H1 (cell line): ENCODE measurements around the gene OST4. TPM values are rescaled to one million over a fixed set of nuclear protein-coding genes. Genes with fewer than 3 reads are reported as not detected.

Experiments
- BACH1 ChIP-seq: IDR thresholded peaks from 2 replicates; pipeline ENCODE4 v1.6.1; 2012; ENCODE audit warnings: low read length, improper control_type of control experiment
- EGR1 ChIP-seq: IDR thresholded peaks from 2 replicates; pipeline ENCODE4 v1.6.1; 2011; ENCODE audit warnings: low read depth, low read length, borderline replicate concordance
- HDAC2 ChIP-seq, 2 experiments: fragments of 300-600 bp in 1 of 2; sonication (generic) in 1 of 2; IDR thresholded peaks; 2 replicates each; pipeline ENCODE4 v1.6.1; 2011 to 2012; ENCODE audit warnings: low read depth in 2 of 2, low read length in 2 of 2, mild to moderate bottlenecking in 2 of 2, moderate library complexity in 2 of 2, borderline replicate concordance in 1 of 2, inconsistent platforms in 1 of 2
- KDM4A ChIP-seq: IDR thresholded peaks from one replicate; pipeline ENCODE4 v1.7.1; 2012; ENCODE audit warnings: low read depth, mild to moderate bottlenecking, moderate library complexity, low read length, inconsistent platforms; ENCODE audit not compliant: severe bottlenecking
- NANOG ChIP-seq: IDR thresholded peaks from 2 replicates; pipeline ENCODE4 v1.6.1; 2011; ENCODE audit warnings: low read length, low read depth, mild to moderate bottlenecking, inconsistent platforms; ENCODE audit not compliant: insufficient read depth, poor library complexity, severe bottlenecking
- RFX5 ChIP-seq: IDR thresholded peaks from 2 replicates; pipeline ENCODE4 v1.6.1; 2011; ENCODE audit warnings: low read depth, low read length, improper control_type of control experiment, borderline replicate concordance
- RNF2 ChIP-seq: fragments of 200-900, 300-1000 bp; sonication (generic); IDR thresholded peaks from 2 replicates; pipeline ENCODE4 v1.7.1; 2016; ENCODE audit warnings: borderline replicate concordance, low read depth, mild to moderate bottlenecking, antibody characterized with exemption, low read length; ENCODE audit not compliant: poor library complexity, severe bottlenecking; ENCODE audit errors: missing control alignments
- SIRT6 ChIP-seq: IDR thresholded peaks from one replicate; pipeline ENCODE4 v1.7.1; 2012; ENCODE audit warnings: low read length, inconsistent platforms
- SP4 ChIP-seq: IDR thresholded peaks from 2 replicates; pipeline ENCODE4 v1.6.1; 2012; ENCODE audit warnings: low read length, inconsistent platforms
- SUZ12 ChIP-seq: fragments of 200-600 bp; sonication (generic); IDR thresholded peaks from 2 replicates; pipeline ENCODE4 v1.6.1; 2012; ENCODE audit warnings: mild to moderate bottlenecking, inconsistent platforms, low read length, moderate library complexity, mixed read lengths
- TAF7 ChIP-seq: optimal IDR thresholded peaks from 2 replicates; pipeline ENCODE3; 2011; ENCODE audit warnings: low read depth, mild to moderate bottlenecking, inconsistent platforms, low read length, moderate library complexity, borderline replicate concordance
- TCF12 ChIP-seq: IDR thresholded peaks from 2 replicates; pipeline ENCODE4 v1.6.1; 2011; ENCODE audit warnings: low read depth, mild to moderate bottlenecking, low read length
- YY1 ChIP-seq: IDR thresholded peaks from 2 replicates; pipeline ENCODE4 v1.6.1; 2011; ENCODE audit warnings: low read depth, mild to moderate bottlenecking, low read length
- polyA plus RNA-seq, 7 experiments: library from polyadenylated mRNA; depleted of rRNA in 3 of 7; stranded (reverse) in 5 of 7; unstranded in 2 of 7; fragments of >200 nt in 5 of 7; fragments of 200-250 nt in 2 of 7; gene quantifications; 1 replicate in 5 of 7; 2 replicates in 1 of 7; 4 replicates in 1 of 7; pipeline versions ENCODE4 v1.2.1 to v1.2.3, GENCODE V29; 2011 to 2013; ENCODE audit warnings: missing spikeins in 2 of 7, mixed read lengths in 2 of 7
- total RNA-seq: library from RNA; stranded (reverse); fragmentation: NEBNext Ultra II Directional; extraction: Animal tissue kit (Norgen Biotek cat#: 25700); gene quantifications from 2 replicates; pipeline ENCODE4 v1.2.1, GENCODE V29; 2021
- TF ChIP-seq, protein P1 (sequence below), 3 experiments: IDR thresholded peaks; 1 replicate in 2 of 3; 2 replicates in 1 of 3; pipeline versions ENCODE4 v1.5.1 to v1.6.1; 2011; ENCODE audit warnings: low read length in 3 of 3, mild to moderate bottlenecking in 3 of 3, inconsistent platforms in 2 of 3, low read depth in 1 of 3, moderate library complexity in 1 of 3; ENCODE audit not compliant: insufficient read depth in 1 of 3; ENCODE audit errors: control extremely low read depth in 1 of 3

Gene OST4
- total and polyA plus RNA-seq, 2 of the 8 experiments (the other 6 are each of a cell fraction or from before 2014, with no cell fraction given), result 225 to 865 TPM

DNA sequence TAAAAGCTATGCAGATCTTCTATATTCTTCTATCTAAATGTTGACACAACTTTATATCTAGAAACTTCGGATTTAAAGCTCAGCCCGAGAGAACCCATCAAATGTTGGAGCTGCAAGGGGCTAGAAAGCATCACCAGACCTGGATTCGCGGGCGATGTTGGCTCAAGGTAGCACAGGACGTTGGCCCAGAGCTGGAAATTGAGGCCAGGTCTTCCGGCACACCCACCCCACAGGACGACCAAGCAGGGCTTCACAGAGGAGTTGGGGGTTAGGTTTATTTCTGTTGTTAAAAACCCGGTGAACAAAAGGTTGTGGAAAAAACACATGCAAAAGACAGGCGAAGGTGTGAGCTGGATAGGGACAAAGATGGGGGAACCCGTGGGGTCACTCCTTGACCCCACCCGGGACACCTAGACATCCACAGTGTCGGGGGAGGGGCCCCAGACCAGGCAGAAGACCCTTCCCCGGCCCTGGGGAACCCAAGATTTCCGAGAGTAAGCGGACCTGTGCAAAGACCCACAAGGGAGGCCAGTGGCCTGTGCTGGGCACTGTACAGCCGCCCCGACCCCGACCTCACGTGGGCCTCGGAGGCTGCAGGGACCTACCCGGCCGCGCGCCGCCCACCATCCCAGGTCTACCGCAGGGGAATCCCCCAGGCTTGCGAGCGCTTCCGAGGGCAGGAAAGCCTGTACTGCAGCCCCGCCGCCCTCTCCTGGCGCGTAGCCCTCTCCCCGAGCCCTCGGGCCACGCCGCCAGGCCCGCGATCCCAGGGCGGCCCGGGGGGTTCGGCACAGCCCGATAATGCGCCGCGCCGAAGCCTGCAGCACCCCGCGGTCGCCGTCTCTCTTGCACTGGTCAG is 21.8 kb downstream of the OST4 start (continued):
- peak; percentile 6 for TF ChIP-seq RNF2
- TF ChIP-seq NANOG, result no peak
- TF ChIP-seq, protein P1, sequence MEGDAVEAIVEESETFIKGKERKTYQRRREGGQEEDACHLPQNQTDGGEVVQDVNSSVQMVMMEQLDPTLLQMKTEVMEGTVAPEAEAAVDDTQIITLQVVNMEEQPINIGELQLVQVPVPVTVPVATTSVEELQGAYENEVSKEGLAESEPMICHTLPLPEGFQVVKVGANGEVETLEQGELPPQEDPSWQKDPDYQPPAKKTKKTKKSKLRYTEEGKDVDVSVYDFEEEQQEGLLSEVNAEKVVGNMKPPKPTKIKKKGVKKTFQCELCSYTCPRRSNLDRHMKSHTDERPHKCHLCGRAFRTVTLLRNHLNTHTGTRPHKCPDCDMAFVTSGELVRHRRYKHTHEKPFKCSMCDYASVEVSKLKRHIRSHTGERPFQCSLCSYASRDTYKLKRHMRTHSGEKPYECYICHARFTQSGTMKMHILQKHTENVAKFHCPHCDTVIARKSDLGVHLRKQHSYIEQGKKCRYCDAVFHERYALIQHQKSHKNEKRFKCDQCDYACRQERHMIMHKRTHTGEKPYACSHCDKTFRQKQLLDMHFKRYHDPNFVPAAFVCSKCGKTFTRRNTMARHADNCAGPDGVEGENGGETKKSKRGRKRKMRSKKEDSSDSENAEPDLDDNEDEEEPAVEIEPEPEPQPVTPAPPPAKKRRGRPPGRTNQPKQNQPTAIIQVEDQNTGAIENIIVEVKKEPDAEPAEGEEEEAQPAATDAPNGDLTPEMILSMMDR (IDR thresholded peaks at IDR 0.05; ENCODE audit: control extremely low read depth in 1 of 3, insufficient read depth in 1 of 3, low read depth in 1 of 3, low read length in 3 of 3), result no peak
- no peak for TF ChIP-seq YY1
- no peak for TF ChIP-seq SIRT6
- TF ChIP-seq TCF12, result no peak
- TF ChIP-seq BACH1, result no peak
- no peak for TF ChIP-seq SP4
- TF ChIP-seq RFX5, result no peak
- TF ChIP-seq KDM4A, result peak; percentile 91
- 0 out of 2 replicates have a peak, but pooled peaks have one; percentile 23 for TF ChIP-seq SUZ12
- peak in 1 of 2 experiments; percentile 64; a peak in 1 of 4 replicates for TF ChIP-seq HDAC2 (IDR thresholded peaks at IDR 0.05; ENCODE audit: borderline replicate concordance in 1 of 2, low read depth in 2 of 2, low read length in 2 of 2)
- no peak for TF ChIP-seq EGR1
- no peak for TF ChIP-seq TAF7
